Muscle of leg (tissue), 11 donors: ENCODE results near the gene PTPRT. TPM values are rescaled to one million over a fixed set of nuclear protein-coding genes. Genes with fewer than 3 reads are reported as not detected.

ENCODE experiments used
- DNase-seq: peaks from one replicate; pipeline ENCODE4 v3.0.0; 2013
- H3K27ac ChIP-seq: one replicate; pipeline ENCODE4 v1.5.1; 2013; ENCODE audit warnings: mild to moderate bottlenecking, low read length, control low read depth
- H3K27me3 ChIP-seq: one replicate; pipeline ENCODE4 v1.6.1; 2013; ENCODE audit warnings: low read length; ENCODE audit not compliant: control insufficient read depth, insufficient read depth
- H3K36me3 ChIP-seq: one replicate; pipeline ENCODE4 v1.6.1; 2013; ENCODE audit warnings: low read length; ENCODE audit not compliant: control insufficient read depth, insufficient read depth
- H3K4me1 ChIP-seq: one replicate; pipeline ENCODE4 v1.6.1; 2013; ENCODE audit warnings: low read length; ENCODE audit not compliant: control insufficient read depth, insufficient read depth
- H3K4me3 ChIP-seq: one replicate; pipeline ENCODE4 v1.5.1; 2013; ENCODE audit warnings: low read length, control low read depth
- H3K9me3 ChIP-seq: replicated peaks from 2 replicates; pipeline ENCODE4 v1.6.1; 2013; ENCODE audit warnings: low read depth, low read length; ENCODE audit not compliant: control insufficient read depth
- WGBS: methylation state at CpG from one replicate; pipeline ENCODE4 v1.1.5; 2013; ENCODE audit warnings: missing lambda C conversion rate; ENCODE audit not compliant: insufficient coverage; 5-methylcytosine and 5-hydroxymethylcytosine counted together
- polyA plus RNA-seq, 8 donors: library from polyadenylated mRNA; unstranded; fragments of 120-200 nt; gene quantifications; one replicate each; pipeline versions ENCODE4 v1.2.1 to v1.2.3, GENCODE V29; 2013; ENCODE audit warnings: inconsistent platforms in 1 of 8, low replicate concordance in 1 of 8; ENCODE audit not compliant: insufficient read length in 8 of 8, insufficient read depth in 1 of 8
- total RNA-seq: library from RNA; stranded (reverse); fragments of 120-200 nt; gene quantifications from one replicate; pipeline ENCODE4 v1.2.4, GENCODE V29; 2013

The PTPRT gene
- total and polyA plus RNA-seq, 9 donors: 0.10 to 0.94 (median 0.51) TPM

GRCh38 chr20:42572320-42573016 is 617.2 kb downstream of the PTPRT start:
- H3K27ac ChIP-seq: no peak overlapping the region
- WGBS: 40% methylated on average over 1 of the region's 2 CpGs
- no peaks in the 10 kb centered on the region for H3K9me3 ChIP-seq

DNA sequence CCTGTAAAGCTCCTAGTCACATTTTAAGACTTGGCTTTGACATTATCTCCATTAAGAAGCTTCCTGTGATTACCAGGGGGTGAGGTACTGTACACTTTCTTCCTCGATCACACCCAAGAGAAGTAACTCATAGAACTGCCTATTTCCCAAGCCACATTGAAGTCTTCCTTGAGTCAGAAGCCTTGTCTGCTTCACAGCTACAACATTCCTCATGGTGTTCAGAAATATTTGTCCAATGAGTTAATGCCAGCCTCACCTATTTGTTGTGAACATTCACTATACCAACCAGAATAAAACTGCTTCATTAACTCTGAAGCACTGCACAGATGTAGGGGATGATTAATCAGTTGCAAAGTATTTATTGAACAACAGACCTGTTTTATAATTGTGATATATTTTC is 622.3 kb downstream of the PTPRT start:
- WGBS: no CpG with 5 or more reads among the region's 1 CpG

More at GRCh38 chr20:42572320-42573016, 617.2 kb downstream of the PTPRT start:
- Histone ChIP-seq H3K27me3 (no peaks in the 10 kb centered on the region), H3K4me3 (no peak overlapping the region), H3K4me1 (no peaks in the 10 kb centered on the region), H3K36me3 (no peaks in the 10 kb centered on the region)
- DNase-seq: no peak

DNA sequence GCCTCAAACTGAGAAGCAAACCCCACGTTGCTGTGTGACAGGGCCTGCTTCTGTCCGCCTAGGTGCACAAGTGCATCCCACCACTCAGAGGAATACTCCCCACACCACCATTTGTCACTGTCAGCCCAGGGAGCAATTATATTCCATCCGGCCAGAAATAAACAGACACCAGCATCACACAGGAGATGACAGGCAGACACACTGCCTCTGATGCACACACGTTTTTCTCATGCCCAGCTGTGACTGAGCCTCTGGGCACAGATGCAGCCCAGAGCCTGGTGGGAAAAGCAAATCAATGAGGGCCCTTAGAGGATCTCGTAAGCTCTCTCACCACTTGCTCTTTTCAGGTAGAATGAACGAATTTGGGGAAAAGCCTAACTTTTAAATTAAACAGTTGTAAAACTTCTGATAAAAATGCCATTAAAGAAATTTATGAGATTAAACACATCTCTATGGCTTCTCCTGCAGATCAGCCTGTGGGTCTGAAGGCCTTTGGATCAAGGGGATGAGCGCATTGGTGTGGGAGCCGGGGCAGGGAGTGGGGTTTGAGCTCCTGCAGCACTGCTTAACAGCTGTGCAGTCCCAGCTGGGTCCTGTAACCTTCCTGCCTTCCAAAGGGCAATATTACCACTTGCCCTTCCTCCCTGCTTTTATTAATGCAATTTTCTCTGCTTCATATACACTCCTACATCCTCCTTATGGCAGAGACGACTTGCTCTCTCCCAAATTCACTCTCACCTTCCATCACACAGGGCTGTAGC is 624.3 kb downstream of the PTPRT start:
- peak; percentile 8 for DNase-seq
- H3K27me3 ChIP-seq: no peaks in the 10 kb centered on the region
- H3K9me3 ChIP-seq: no peaks in the 10 kb centered on the region
- no peaks in the 10 kb centered on the region for H3K36me3 ChIP-seq
- no peak overlapping the region for H3K27ac ChIP-seq
- H3K4me3 ChIP-seq: no peak overlapping the region
- peaks cover 2% of the 10 kb centered on the region for H3K4me1 ChIP-seq
- 41% methylated on average over 4 of the region's 9 CpGs for WGBS

More for the DNA sequence above, 622.3 kb downstream of the PTPRT start:
- Histone ChIP-seq H3K27ac (no peak overlapping the region), H3K9me3 (no peaks in the 10 kb centered on the region), H3K4me1 (peaks cover 2% of the 10 kb centered on the region), H3K27me3 (no peaks in the 10 kb centered on the region), H3K4me3 (no peak overlapping the region), H3K36me3 (no peaks in the 10 kb centered on the region)
- DNase-seq: no peak

GRCh38 chr20:42559665-42560064 is 630.0 kb downstream of the PTPRT start:
- no peak for DNase-seq
- no peak overlapping the region for H3K27ac ChIP-seq
- no peaks in the 10 kb centered on the region for H3K27me3 ChIP-seq
- H3K4me3 ChIP-seq: no peak overlapping the region
- H3K36me3 ChIP-seq: no peaks in the 10 kb centered on the region
- H3K4me1 ChIP-seq: no peaks in the 10 kb centered on the region
- 63% methylated on average over 2 of the region's 4 CpGs for WGBS
- H3K9me3 ChIP-seq: no peaks in the 10 kb centered on the region

DNA sequence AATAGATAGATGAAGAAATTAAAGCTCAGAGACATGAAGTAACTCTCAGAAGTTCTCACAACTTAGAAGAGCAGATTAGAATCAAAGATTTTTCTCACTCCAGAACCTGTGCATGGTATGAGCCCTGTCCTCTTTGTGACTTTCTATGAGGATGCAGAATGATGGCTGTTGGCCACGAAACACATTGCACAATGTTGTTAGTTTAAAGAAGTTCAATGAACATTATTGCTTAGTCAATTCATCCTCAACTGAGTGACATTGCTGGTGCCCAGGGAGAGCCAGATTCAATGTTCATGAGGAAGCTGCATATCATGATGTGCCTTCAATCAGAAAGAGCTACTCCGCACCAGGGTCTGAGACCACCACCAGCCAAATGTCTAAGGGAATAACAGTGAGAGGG is 633.1 kb downstream of the PTPRT start:
- H3K9me3 ChIP-seq: no peaks in the 10 kb centered on the region
- no peak overlapping the region for H3K4me3 ChIP-seq
- no peaks in the 10 kb centered on the region for H3K4me1 ChIP-seq
- DNase-seq: no peak
- no peaks in the 10 kb centered on the region for H3K27me3 ChIP-seq
- no peak overlapping the region for H3K27ac ChIP-seq
- no peaks in the 10 kb centered on the region for H3K36me3 ChIP-seq
- WGBS: no CpG with 5 or more reads among the region's 2 CpGs

DNA sequence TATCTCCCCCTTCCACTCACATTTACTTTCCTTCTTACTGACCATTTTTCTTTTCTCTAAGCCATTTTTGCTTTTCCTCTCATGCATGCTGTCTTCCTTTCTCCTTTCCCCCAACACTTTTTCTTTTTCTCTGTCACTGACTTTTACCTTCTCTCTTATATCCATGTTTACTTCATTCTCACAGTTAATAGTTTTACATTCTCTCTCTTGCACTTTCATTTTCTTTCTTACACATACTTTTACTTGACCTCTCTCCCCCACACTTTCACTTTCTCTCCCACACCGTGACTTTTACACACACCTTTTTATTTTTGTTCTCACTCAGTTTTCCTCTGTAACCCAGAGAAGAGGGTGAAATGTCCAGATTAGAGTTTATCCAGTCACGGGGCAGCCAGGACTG is 636.3 kb downstream of the PTPRT start:
- no peaks in the 10 kb centered on the region for H3K36me3 ChIP-seq
- 57% methylated on average over 1 of the region's 2 CpGs for WGBS
- H3K4me3 ChIP-seq: no peak overlapping the region
- DNase-seq: no peak
- H3K9me3 ChIP-seq: no peaks in the 10 kb centered on the region
- H3K27me3 ChIP-seq: no peaks in the 10 kb centered on the region
- no peaks in the 10 kb centered on the region for H3K4me1 ChIP-seq
- no peak overlapping the region for H3K27ac ChIP-seq

GRCh38 chr20:42549496-42549895 is 640.2 kb downstream of the PTPRT start:
- WGBS: no CpG with 5 or more reads among the region's 3 CpGs
- no peak overlapping the region for H3K4me3 ChIP-seq
- no peaks in the 10 kb centered on the region for H3K9me3 ChIP-seq
- no peak for DNase-seq
- H3K27me3 ChIP-seq: no peaks in the 10 kb centered on the region
- no peaks in the 10 kb centered on the region for H3K36me3 ChIP-seq
- H3K27ac ChIP-seq: no peak overlapping the region
- H3K4me1 ChIP-seq: no peaks in the 10 kb centered on the region

DNA sequence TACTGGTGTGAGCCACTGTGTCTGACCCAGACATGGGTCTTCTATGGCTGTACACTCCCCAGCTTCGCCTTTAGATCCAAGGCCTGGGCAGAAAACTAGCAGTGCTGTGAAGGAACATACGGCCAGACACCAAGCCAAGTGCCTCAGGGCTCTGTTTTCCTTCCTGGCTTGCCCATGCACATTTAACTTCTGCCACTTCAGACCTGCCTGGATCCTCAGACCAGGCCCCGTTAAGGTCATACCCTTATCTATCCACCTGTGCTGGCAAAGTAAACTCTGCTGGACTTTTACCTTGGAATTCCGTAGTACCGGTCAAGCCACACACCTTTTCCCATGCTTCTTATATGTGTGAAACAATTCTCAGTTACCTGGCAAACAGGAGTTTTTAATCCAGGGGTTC is 644.8 kb downstream of the PTPRT start:
- no peak for DNase-seq
- H3K4me1 ChIP-seq: no peaks in the 10 kb centered on the region

GRCh38 chr20:42532831-42533230 is 656.9 kb downstream of the PTPRT start:
- Histone ChIP-seq H3K4me1 (peaks cover 14% of the 10 kb centered on the region), H3K4me3 (no peak overlapping the region), H3K9me3 (no peaks in the 10 kb centered on the region), H3K36me3 (no peaks in the 10 kb centered on the region), H3K27me3 (no peaks in the 10 kb centered on the region), H3K27ac (no peak overlapping the region)
- WGBS: 75% methylated on average over 9 of the region's 9 CpGs
- DNase-seq: no peak

More for the DNA sequence above, 644.8 kb downstream of the PTPRT start:
- Histone ChIP-seq H3K27ac (no peak overlapping the region), H3K9me3 (no peaks in the 10 kb centered on the region), H3K4me3 (no peak overlapping the region), H3K27me3 (no peaks in the 10 kb centered on the region), H3K36me3 (no peaks in the 10 kb centered on the region)
- 91% methylated on average over 3 of the region's 5 CpGs for WGBS

GRCh38 chr20:42531508-42531961 is 658.2 kb downstream of the PTPRT start:
- 35% methylated on average over 6 of the region's 7 CpGs for WGBS
- H3K27me3 ChIP-seq: no peaks in the 10 kb centered on the region
- H3K4me3 ChIP-seq: no peak overlapping the region
- H3K36me3 ChIP-seq: no peaks in the 10 kb centered on the region
- no peaks in the 10 kb centered on the region for H3K9me3 ChIP-seq
- peaks cover 14% of the 10 kb centered on the region for H3K4me1 ChIP-seq
- H3K27ac ChIP-seq: no peak overlapping the region
- DNase-seq: peak; percentile 67
